Measurements from ENCODE around the gene RUNX3.

RUNX3 gene

DNA sequence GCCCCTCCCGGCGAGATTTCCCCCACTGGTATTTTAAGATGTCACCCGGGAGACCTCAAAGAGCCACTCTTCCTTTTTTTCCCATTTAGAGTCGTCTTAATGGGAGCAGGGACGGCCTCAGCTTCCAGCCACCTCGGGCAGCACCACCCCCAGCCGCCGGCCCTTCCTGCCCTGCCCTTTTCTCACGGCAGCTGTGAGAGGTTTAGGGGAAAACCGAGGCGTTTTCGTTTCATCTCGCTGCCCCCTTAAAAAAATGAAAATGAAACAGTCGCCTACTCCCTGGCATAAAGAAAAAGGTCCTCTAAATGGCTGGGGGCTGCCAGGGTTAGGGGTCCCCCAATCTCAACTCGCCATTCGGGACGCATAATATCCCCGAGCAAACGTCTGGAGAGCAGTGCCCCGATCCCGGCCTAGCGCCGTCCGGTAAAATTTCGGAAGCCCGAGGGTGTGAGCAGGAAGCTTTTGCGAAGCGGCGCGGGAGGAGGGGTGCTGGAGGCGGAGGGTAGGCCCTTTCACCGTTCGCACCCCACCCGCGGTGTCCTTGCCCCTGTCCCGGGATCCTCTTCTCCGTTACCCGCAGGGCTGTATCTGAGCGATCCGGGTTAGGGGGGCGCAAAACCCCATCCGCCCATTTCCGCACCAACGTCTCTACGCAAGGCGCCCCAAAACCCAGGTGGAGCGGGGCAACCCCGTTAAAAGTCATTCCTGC, 1.2 kb downstream of the RUNX3 start:
- DNase-seq, result peak; percentile 75

DNA sequence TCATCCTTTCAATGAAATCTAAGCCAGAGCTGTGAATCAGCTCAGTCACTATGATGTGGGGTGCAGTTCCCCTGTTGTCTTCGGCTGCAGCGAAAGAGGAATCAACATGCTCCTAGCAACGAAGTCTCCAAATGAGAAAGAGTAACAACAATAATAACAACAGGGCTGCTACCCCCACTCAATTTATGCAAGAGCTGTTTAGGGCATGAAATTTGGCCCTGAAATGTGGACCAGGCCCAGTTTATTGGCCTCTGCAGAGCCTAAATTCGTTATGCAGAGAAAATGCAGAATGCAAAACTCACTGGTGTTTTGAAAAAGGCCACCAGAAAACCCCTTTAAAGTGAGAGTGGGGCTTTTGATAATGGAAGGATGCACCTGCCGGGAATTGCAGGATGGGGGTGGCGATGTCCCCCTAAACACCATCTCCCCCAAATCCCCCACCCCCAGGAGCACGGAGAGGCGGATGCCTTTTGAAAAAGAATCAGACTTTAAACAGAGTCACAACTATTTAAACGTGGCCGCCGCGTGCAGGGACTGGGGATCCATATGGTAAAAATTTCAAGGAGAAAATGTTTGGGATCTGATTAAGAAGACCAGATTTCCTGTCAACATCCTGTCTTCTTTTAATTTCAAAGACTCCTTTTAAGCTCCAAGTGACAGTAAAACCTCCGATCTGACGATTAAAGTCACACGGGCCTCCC, 1.9 kb downstream of the RUNX3 start:
- peak; percentile 33 for DNase-seq

DNA sequence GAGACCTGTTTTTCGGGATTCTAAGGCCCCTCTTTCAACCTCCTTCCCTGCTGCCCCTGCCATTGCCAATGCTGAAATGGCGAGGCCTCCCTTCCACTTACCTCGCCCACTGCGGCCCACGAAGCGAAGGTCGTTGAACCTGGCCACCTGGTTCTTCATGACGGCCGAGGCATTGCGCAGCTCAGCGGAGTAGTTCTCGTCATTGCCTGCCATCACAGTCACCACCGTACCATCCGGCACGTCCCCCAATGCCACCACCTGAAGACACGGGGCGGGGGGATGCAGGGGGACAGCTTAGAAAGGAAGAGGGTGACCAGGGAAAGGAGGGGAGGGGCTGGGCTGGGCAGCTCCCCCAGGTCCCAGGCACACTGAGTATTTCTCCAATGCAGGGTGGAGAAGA, 2.6 kb downstream of the RUNX3 start:
- no peak for DNase-seq

DNA sequence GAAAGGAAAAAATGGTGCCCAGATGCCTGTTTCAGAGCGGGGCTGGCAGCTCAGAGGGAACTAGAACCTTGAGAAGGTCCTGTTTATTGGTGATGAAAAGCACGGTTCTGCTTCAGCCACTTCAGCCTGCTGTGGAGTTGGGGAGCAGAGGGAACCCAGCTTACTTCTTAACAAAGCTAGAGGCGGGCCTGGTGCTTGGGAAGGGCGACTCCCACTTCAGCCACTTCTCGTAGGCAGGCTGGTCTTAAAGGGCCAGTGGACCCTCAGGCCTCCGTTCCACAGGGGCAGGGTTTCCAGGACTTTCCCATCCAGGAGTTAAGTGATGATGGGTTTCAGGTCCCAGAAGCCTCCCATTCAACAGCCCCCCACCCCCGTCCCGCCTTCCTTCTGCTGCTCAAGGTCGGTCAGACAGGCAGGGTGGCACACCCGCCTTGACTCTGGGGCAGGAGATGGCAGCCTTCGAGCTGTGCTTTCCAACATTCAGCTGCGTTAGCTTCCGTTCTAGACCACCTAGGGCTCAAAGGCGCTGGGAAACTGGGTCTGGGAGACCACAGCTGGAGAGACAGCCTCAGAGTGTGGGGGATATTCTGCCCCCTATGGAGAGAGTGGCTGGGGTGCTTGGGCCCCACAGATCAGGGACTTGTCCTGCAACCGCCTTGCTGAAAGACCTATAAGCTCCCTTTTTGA, 3.4 kb downstream of the RUNX3 start:
- peak; percentile 29 for DNase-seq

DNA sequence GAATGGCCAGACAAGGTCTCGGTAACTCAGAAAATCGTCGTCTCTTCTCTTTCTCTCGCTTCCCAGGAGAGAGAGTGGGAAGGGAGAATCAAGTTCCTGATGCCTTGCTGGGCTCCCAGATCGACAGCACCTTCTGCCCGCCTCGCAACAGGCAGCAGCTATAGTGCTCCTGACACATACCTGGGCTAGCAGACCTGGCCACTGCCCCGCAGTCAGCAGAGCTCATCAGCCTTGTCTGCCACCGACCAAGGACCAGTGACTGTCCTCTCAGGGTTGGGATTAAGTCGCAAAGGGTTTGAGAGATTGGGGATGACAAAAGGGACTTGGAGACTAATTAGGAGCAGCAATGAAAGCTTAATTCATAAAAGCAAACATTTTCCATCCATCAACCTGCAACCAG, 4.1 kb downstream of the RUNX3 start:
- no peak for DNase-seq

DNA sequence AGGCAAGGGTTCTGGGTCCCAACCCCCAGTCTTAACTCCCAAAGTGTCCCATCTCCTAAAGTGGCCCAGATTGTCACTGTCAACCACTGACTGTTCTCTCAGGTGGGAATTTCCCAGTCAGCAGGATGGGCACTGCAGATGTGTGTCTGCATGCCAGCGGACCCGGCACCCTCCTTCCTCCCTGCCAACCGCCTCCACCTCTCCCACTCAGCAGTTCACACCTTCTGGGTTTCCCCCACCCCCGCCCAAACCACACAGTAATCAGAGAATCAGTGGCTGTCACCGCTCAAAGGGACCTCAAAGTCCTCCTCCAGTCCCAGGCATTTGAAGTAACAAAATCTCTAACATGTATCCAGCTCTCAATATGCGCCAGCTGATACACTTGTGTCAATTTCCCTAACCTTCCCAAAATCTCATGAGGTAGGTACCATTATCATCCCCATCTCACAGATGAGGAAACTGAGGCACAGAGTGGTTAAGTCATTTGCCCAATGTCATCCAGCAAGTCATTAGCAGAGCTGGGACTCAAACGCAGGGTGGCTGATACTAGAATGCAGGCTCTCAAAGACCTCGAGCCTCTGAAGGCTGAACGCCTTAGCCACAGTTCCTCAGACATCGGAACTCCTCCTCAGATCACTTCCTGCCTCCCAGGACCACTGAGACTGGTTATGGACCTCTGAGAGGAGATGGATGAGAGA, 4.8 kb downstream of the RUNX3 start:
- peak; percentile 83 for DNase-seq

DNA sequence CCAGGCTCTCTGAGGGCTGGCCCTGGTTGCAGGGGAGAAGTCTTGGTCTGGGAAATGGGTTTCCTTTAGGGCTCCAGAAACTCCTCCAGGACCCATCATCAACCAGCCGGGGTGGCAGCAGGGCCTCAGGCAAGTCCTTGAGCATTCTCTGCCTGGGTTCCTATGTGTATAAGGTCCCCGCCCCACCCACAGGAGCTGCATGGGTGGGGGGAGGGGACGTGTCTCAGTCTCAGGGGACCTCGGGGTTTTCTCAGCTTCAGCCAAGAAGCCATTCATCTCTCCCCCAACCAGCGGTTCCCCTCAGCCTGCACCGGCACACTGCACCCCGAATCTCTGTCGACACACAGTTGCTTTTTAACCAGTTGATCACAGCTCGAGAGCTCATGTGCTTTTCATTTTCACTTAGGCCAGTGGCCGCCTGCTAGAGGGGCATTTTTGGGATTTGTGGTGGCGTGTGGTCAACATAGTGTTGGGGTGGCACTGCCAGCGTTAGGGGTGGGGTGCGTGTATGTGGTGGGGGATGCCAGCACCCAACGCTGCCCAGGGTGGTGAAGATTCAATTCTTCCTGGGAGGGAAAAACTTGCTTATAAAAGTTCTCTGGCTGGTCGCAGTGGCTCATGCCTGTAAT, 6.5 kb downstream of the RUNX3 start:
- no peak for DNase-seq

DNA sequence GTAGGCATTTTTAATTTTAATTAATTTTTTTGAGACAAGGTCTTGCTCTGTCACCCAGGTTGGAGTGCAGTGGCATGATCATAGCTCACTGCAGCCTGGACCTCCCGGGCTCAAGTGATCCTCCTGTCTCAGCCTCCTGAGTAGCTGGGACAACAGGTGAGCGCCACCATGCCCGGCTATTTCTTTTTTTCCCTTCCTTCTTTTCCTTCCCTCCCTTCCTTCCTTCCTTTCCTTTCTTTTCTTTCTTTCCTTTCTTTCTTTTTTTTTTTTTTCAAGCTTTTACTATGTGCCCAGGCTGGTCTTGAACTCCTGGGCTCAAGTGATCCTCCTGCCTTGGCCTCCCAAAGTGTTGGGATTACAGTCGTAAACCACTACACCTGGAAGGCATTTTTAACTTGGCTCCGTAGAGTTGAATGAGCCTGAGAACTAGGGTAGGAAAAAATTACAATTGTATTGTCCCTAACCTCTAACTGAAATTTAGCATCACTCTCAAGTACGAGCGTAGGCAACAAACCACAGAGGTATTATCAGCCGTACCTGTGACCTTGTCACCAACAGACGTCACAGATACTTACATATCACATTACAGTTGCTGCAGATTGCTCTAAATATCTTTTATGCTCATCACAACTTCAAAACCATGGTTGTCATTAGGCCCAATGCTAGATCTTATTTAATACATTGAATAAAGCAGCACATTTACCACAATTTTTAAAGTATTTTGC, 8.0 kb downstream of the RUNX3 start:
- no peak for DNase-seq

DNA sequence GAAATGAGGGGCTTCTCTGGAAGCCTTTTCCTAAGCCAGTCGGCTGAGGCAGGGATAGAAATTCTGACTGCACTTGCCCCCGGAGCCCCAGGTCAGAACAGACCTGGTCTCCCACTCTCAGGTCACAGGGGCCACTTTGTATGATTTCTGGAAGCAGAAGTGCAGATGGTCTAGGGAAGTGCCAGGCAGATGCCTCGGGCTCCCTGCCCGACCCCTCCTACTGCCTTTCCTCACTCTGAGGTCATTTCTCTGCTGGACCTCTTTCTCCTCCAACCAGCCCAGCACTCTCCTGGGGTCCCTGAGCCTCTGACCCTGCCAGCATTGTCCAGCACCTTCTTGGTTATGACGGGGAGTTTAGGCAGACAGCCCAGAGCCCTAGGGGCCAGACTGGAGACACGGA, 8.7 kb downstream of the RUNX3 start:
- DNase-seq, result no peak

DNA sequence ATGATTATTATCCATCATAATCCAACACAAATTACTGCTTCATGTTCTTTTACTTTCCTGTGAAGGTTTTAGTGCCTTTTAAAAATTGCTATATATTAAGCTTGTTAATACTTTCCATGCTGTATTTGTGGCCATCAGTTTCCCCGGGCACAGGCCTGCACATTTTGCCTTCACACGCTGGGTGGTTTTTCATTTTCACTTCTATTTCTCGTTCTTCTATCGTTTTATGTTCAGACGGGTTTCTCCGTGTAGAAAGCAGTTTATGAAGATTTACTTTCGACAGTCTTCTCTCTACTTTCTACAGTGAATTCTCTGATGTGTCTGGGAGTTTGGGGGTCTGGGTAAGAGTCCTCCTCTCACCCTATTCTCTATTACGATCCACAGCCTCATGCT, 9.5 kb downstream of the RUNX3 start:
- no peak for DNase-seq

DNA sequence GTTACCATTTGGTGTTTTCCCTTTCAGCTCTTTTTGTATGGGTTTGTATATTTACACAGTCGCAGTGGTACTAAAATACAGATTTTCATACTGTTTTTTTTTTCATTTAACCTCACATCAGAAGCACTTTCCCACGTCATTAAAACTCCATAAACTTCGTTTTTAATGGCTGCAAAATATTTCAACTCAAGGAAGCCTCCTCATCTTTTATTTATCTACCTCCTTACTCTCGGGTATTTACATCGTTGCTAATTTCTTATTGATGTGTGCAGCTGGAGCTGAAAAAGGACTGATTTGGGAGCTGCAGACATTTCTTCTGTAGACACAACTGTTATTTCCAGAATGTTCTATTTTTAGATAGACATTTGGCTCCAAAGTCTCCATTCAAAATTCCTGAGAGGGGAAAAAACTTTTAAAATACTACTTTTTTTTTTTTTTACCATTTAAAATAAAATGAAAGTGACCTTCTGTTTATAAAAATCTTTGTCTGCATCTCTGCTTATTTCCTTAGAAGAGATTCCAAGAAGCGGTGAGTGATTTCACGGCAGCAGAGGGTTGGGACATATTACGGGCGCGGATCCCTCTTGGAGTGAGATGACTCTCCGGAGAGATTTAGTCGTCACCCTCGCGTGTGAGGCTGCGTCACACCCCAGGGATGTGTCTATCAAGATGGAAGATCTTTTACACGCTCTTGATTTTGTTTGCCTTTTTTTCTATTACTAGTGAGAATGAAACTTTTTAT, 10.1 kb downstream of the RUNX3 start:
- peak; percentile 41 for DNase-seq

DNA sequence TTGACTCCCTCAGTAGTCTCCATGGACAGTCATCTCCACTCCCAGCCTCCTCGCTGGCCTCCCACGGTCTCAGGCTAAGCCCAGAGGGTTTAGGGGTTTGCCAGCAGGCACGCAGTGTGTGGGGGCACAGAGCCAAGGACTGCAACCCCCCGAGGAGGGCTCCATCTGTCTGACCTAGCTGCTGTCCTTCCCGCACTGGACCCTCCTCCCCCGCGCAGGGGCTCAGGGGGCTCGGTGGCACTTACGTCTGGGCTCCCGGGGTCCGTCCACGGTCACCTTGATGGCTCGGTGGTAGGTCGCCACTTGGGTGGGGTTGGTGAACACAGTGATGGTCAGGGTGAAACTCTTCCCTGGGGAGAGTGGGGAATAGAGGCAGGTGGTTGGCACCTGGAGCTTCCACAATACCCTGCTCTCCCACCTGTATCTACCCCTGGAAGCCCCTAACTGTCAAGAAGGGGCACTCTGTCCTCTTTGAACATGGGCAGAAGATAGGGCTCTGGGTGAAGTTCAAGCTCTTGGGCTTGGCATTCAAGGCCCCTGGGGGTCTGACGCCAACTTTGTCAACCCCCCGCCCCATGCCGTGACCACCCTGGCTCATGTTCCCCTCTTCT, 11.0 kb downstream of the RUNX3 start:
- no peak for DNase-seq

DNA sequence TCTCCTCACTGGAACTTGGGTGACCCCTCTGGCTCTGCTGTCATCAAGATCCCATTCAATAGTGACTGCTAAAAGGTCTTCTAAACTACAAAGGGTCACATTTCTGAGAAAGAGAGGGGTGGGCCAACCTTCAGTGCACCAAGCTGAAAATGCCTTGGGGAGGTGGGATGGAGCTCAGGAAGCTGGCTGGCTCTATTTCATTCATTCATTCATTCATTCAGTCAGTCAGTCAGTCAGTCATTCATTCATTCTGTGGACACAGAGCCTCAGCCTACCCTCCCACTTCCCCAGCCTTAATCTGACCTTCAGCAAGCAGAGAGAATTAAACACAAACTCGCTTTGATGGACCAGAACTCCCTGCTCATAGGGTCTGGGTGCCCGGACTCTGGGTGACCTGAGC, 11.7 kb downstream of the RUNX3 start:
- no peak for DNase-seq

DNA sequence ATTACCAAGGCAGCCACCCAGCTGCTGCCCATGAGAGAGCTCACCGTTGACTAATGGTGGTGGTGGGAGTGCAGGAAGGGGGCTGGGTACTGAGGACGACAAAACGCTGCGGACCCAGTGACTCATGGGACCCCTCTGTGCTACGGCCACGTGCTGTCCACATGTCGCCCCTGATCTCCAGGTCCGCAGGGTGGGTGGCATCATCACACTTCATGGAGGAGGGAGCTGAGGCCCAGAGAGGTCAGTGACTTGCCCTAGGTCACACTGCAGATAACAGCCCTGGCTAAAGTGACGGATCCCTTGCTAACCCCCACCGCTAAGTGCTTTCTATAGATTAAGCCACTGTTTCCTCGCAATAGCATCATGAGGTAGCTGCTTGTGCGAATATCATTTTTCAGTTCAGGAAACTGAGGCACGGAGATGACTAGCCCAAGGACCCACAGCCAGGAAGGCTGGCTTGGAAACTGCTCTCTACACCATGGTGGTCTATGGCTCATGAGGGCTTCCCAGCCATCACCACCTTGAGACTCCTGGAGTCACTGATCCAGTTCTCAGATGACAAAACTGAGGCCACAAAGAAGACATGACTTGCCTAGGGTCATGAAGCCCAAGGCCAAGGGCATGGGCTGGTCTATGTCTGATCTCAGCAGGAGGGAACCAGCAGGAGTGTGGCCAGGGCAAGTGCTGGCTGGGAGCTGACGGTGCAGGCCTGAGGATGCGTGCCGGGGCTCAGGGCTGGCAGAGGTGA, 12.6 kb downstream of the RUNX3 start:
- DNase-seq, result no peak

DNA sequence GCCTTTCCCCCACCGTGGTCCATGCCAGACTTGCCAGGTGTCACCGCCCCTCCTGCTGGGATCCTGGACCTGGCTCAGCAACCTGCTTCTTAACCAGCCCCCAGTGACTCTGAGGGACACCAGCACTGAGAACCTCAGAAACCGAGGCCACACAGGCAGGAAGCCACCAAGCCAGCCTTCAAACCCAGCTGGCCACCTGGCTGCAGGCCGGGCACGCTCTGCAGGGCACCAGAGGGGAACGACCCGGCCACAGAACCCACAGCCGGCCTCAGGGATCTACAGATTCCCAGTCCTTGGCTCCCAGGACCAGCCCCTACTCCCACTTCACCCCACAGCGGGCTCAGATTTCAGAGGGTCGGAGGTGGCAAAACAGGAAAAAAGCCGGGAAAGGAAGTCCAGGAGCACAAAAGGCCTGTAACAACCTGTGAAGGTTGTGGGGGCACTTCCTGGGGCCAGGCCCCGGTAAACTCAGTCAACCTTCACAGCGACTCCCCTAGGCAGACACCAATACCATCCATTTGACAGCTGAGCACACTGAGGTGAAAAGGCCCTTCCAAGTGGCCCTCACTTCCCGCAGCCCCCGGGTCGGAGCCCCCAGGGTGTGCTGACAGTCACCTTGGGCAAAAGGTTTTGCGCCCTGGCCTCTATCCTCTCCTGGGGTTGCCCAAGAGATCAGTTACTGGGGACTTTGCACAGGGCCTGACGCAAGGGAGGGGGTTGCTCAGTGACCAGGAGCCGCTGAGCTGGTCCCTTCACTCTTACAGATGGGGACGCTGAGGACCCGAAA, 14.1 kb downstream of the RUNX3 start:
- DNase-seq, result no peak

DNA sequence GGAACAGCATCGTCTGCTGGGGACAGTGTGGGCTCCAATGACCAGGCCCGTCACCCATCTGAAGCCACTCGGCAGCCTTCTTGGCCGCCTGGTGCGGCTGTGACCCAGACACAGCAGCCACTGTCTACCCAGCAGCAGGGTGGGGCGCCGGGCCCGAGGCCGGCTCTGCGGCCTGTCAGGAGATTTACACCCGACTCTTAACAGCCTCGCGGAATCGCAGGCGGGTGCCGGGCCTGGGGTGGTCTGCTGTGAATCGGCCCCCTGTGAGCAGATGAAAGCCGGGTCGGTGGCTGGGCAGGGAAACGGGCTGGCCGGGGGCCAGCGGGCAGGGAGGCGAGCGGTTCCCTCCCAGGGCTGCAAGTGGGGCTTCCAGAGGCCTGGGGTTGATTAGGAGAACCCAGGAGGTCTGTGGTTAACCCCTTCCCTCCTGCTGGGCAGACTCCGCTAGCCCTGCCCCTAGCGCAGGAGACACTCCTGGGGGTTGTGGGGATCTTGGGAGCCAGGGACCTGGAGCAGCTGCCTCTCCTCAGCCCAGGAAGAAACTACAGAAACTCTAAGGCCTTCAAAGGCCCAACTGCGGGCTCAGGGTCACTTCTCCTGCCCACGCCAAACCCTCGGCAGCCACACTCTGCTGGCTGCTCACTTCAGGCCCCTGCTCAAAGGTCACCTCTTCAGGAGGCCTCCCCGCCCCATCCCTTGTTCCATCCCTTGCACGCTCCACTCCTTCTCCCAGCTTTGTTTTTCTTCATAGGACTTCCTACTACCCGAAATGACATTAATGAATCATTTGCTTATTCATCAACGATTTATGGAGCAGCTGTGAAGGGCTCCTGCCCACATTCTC, 15.6 kb downstream of the RUNX3 start:
- no peak for DNase-seq

DNA sequence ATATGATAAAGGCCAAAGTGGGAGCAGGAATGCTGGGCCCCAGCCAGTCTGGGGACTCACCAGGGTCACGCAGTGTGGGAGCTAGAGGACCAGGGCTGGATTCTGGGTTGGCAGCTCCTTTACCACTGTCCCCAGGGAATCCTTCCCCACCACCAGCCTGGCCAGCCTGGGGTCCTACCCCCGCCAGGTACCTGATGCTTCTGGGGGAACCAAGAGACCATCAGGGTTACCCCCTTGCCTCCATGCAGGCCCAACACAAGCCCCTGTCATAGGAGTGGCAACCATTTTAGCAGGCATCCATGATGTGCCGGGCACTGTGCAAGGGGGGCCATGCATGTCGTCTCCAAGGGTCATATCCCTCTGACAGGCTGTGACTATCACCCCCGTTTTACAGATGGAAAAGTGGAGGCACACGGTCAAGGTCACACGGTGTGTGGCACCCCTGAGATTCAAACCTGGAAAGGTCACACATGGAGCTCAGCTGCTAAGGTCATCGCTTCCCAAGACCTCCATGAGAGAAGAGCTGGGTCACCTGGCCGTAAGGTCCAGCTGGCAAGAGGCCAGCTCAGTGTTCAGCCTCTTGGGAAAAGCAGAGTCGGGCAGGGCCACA, 16.4 kb downstream of the RUNX3 start:
- DNase-seq, result no peak

DNA sequence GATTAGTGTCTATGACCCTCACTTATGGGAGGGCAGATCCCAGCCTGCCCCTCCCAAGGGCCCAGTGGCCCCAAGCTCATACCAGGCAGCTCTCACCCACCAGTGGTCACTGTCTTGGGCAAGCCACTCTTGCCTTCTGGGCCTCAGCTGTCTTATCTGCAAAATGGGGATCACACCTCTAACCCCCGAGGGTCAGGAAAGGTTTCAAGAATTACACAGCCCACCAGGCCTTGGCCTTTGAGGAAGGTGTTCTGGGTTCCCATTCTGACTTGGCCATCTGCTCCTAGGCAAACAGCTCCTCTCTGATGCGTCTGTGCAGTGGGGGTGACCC, 16.8 kb downstream of the RUNX3 start:
- DNase-seq, result no peak
